Measurements from ENCODE around the gene UHRF1. TPM values are rescaled to one million over a fixed set of nuclear protein-coding genes. Genes with fewer than 3 reads are reported as not detected.
A peak's percentile ranks its signal among the peaks of the same experiment; 100 is the strongest.

The UHRF1 gene
- total RNA-seq, 6 experiments from 2014 or later: 0.17 to 3.8 (median 0.82) TPM

DNA sequence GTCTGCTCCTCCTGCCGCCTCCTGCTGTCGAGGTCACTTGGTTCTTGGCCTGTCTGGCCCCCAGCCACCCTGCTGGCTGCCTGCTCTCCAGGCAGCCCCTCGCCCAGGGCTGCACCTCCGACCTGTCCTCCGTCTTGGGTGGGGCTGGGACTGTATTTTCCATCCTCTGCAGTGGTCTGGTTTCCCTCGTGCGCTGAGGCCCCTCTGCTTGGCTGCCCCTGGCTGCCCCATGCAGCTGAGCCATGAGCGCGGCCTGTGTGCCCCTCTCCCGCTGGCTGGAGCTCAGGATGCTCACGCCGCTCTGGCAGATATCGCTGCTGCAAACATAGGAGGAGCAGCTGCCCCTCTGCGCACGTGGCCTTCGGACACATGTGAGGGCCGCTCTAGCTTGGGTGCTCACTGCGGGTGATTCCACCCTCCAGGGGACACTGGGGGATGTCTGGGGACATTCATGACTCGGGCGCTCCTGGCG, 14.0 kb downstream of the UHRF1 start:
- H3K4me1 ChIP-seq: no peaks in the 10 kb centered on the region
- ATAC-seq: peak in 1 of 4 donors; percentile 20

GRCh38 chr19:4929186-4929585, 19.9 kb downstream of the UHRF1 start:
- intact Hi-C loops (cut with DNase I): no loop called here
- no peaks in the 10 kb centered on the region for H3K4me1 ChIP-seq
- no CpG with 5 or more reads among the region's 22 CpGs for WGBS (ENCODE audit: insufficient coverage, low coverage, low lambda C conversion rate, missing lambda C conversion rate)
- ATAC-seq (no peak), DNase-seq (no peak)
- no peak overlapping the region for H3K4me3 ChIP-seq
- no peaks in the 10 kb centered on the region for H3K9me3 ChIP-seq
- H3K36me3 ChIP-seq: no peaks in the 10 kb centered on the region
- H3K27ac ChIP-seq: no peak overlapping the region
- TF ChIP-seq POLR2A (IDR thresholded peaks at IDR 0.05): no peak
- TF ChIP-seq, protein P1, sequence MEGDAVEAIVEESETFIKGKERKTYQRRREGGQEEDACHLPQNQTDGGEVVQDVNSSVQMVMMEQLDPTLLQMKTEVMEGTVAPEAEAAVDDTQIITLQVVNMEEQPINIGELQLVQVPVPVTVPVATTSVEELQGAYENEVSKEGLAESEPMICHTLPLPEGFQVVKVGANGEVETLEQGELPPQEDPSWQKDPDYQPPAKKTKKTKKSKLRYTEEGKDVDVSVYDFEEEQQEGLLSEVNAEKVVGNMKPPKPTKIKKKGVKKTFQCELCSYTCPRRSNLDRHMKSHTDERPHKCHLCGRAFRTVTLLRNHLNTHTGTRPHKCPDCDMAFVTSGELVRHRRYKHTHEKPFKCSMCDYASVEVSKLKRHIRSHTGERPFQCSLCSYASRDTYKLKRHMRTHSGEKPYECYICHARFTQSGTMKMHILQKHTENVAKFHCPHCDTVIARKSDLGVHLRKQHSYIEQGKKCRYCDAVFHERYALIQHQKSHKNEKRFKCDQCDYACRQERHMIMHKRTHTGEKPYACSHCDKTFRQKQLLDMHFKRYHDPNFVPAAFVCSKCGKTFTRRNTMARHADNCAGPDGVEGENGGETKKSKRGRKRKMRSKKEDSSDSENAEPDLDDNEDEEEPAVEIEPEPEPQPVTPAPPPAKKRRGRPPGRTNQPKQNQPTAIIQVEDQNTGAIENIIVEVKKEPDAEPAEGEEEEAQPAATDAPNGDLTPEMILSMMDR (IDR thresholded peaks at IDR 0.05): no peak
- H3K27me3 ChIP-seq: no peaks in the 10 kb centered on the region

More for the DNA sequence above, 14.0 kb downstream of the UHRF1 start:
- no peaks in the 10 kb centered on the region for H3K36me3 ChIP-seq
- whole genome bisulfite sequencing (ENCODE audit: insufficient coverage, low coverage, low lambda C conversion rate, missing lambda C conversion rate): 89% methylated on average over 3 of the region's 21 CpGs
- no peak for TF ChIP-seq POLR2A (IDR thresholded peaks at IDR 0.05)
- TF ChIP-seq, protein P1 (IDR thresholded peaks at IDR 0.05): no peak
- intact Hi-C loops (cut with DNase I): no loop called here
- H3K4me3 ChIP-seq: no peak overlapping the region
- H3K27ac ChIP-seq: no peak overlapping the region
- H3K27me3 ChIP-seq: no peaks in the 10 kb centered on the region
- DNase-seq: no peak
- no peaks in the 10 kb centered on the region for H3K9me3 ChIP-seq

DNA sequence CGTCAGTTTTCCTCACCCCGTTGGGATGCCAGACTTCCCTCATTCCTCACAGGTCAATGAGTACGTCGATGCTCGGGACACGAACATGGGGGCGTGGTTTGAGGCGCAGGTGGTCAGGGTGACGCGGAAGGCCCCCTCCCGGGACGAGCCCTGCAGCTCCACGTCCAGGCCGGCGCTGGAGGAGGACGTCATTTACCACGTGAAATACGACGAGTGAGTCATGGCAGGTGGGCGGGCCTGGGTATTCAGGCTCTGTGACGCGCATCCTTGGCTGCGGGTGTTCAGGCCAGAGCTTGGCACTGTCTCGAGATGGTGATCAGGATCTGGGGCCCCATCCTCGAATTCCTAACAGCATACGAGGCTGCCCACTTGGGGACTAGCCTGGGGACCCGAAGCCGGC, 21.4 kb downstream of the UHRF1 start:
- intact Hi-C loops (cut with DNase I): no loop called here
- Histone ChIP-seq H3K4me3 (no peak overlapping the region), H3K27ac (no peak overlapping the region), H3K4me1 (no peaks in the 10 kb centered on the region), H3K36me3 (no peaks in the 10 kb centered on the region), H3K9me3 (no peaks in the 10 kb centered on the region), H3K27me3 (no peaks in the 10 kb centered on the region)
- ATAC-seq (no peak), DNase-seq (no peak)
- no peak for TF ChIP-seq POLR2A (IDR thresholded peaks at IDR 0.05)
- TF ChIP-seq, protein P1 (IDR thresholded peaks at IDR 0.05): no peak
- whole genome bisulfite sequencing (ENCODE audit: insufficient coverage, low coverage, low lambda C conversion rate, missing lambda C conversion rate): no CpG with 5 or more reads among the region's 28 CpGs

DNA sequence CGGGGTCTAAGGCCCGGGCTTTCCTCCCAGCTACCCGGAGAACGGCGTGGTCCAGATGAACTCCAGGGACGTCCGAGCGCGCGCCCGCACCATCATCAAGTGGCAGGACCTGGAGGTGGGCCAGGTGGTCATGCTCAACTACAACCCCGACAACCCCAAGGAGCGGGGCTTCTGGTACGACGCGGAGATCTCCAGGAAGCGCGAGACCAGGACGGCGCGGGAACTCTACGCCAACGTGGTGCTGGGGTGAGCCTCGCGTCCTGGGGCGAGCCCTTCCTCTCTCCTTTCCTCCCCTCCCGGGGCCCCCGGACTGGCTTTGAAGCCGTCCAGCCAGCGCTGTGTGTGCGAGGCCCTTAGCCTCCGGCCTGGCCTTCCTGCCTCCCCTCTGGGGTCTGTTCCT, 23.4 kb downstream of the UHRF1 start:
- Histone ChIP-seq H3K36me3 (no peaks in the 10 kb centered on the region), H3K9me3 (no peaks in the 10 kb centered on the region), H3K27ac (no peak overlapping the region), H3K27me3 (no peaks in the 10 kb centered on the region), H3K4me3 (no peak overlapping the region), H3K4me1 (no peaks in the 10 kb centered on the region)
- intact Hi-C loops (cut with DNase I): no loop called here
- WGBS (ENCODE audit: insufficient coverage, low coverage, low lambda C conversion rate, missing lambda C conversion rate): 92% methylated on average over 12 of the region's 32 CpGs
- no peak for ATAC-seq
- DNase-seq: no peak
- TF ChIP-seq, protein P1 (IDR thresholded peaks at IDR 0.05): no peak
- no peak for TF ChIP-seq POLR2A (IDR thresholded peaks at IDR 0.05)

DNA sequence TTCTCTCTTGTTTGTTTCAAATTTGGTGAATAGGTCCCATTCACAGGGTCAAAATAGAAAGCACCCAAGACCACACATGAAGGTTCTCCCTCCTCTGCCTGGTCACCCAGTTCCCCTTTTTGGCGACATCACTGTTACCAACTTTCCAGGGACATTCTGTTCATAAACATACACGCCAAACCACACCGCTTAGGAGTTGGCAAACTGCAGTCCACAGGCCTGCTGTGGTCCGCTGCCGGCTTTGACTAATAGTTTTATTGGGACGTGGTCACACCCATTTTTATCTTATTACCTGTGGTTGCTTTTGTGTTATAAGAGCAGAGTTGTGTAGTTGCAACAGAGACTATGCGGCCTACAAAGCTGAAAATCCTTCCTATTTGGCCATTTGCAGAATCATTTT, 24.2 kb downstream of the UHRF1 start:
- Histone ChIP-seq H3K4me1 (no peaks in the 10 kb centered on the region), H3K4me3 (no peak overlapping the region), H3K27ac (no peak overlapping the region), H3K27me3 (no peaks in the 10 kb centered on the region), H3K9me3 (no peaks in the 10 kb centered on the region), H3K36me3 (no peaks in the 10 kb centered on the region)
- DNase-seq: no peak
- intact Hi-C loops (cut with DNase I): no loop called here
- no peak for TF ChIP-seq POLR2A (IDR thresholded peaks at IDR 0.05)
- TF ChIP-seq, protein P1 (IDR thresholded peaks at IDR 0.05): no peak
- no peak for ATAC-seq
- WGBS (ENCODE audit: insufficient coverage, low coverage, low lambda C conversion rate, missing lambda C conversion rate): 94% methylated on average over 6 of the region's 7 CpGs
